Measurements from ENCODE around the gene ZNF80.

- no peak for TF ChIP-seq REST (IDR thresholded peaks at IDR 0.05; ENCODE audit: insufficient replicate concordance, low read depth)
- TF ChIP-seq CTCF (IDR thresholded peaks at IDR 0.05; ENCODE audit: insufficient read depth, low read length) = no peak
- TF ChIP-seq POLR2AphosphoS5 (IDR thresholded peaks at IDR 0.05; ENCODE audit: low read depth) = no peak
- no peak for TF ChIP-seq GABPA (IDR thresholded peaks at IDR 0.05; ENCODE audit: low read depth)
Observed at GRCh38 chr3:114194750-114195149, 42.6 kb downstream of the ZNF80 start.

Data from HL-60 (cell line).